Adrenal gland (tissue), 5 donors: ENCODE results near the gene CALB2.

Experiments
- POLR2A ChIP-seq, 2 donors: fragments of 450-650 bp; IDR thresholded peaks; one replicate each; pipeline ENCODE4 v1.6.1; 2017; ENCODE audit warnings: antibody characterized with exemption in 2 of 2, mild to moderate bottlenecking in 2 of 2, moderate library complexity in 1 of 2
- TF ChIP-seq, protein P1 (sequence below), 6 experiments: fragments of 450-650 bp in 4 of 6; fragments of 200-600 bp in 2 of 6; sonication (generic) in 1 of 6; IDR thresholded peaks; 1 replicate in 5 of 6; 2 replicates in 1 of 6; pipeline versions ENCODE4 v1.5.1 to v1.8.0; 2016 to 2021; ENCODE audit warnings: antibody characterized with exemption in 6 of 6, mild to moderate bottlenecking in 2 of 6, moderate library complexity in 1 of 6
- donor health status: DM: no; HTN: no; CAD: no.

DNA sequence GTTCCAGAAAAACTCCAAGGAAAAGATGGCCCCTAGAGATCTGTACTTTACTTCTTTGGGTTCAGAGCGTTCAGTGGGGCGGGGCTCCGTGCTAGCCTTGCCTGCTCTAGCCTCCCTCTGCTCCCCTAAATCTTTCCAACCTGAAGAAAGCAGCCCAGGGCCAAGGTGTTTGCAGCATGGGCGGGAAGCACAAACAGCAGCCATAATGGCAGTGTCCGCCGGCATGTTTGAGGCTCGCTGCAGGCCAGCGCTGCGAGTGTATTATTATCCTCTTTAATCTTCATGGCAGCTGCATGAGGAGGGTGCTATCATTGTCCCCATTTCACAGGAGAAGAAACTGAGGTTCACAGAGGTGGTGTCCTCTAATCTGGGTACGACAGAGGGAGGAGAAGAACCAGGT, 10.4 kb downstream of the CALB2 start:
- TF ChIP-seq, protein P1, sequence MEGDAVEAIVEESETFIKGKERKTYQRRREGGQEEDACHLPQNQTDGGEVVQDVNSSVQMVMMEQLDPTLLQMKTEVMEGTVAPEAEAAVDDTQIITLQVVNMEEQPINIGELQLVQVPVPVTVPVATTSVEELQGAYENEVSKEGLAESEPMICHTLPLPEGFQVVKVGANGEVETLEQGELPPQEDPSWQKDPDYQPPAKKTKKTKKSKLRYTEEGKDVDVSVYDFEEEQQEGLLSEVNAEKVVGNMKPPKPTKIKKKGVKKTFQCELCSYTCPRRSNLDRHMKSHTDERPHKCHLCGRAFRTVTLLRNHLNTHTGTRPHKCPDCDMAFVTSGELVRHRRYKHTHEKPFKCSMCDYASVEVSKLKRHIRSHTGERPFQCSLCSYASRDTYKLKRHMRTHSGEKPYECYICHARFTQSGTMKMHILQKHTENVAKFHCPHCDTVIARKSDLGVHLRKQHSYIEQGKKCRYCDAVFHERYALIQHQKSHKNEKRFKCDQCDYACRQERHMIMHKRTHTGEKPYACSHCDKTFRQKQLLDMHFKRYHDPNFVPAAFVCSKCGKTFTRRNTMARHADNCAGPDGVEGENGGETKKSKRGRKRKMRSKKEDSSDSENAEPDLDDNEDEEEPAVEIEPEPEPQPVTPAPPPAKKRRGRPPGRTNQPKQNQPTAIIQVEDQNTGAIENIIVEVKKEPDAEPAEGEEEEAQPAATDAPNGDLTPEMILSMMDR (IDR thresholded peaks at IDR 0.05), result no peak
- no peak for TF ChIP-seq POLR2A (IDR thresholded peaks at IDR 0.05)
